GM12874 (cell line): ENCODE measurements around the gene STAG1.

Experiments
- TF ChIP-seq, protein P1 (sequence below): IDR thresholded peaks from 2 replicates; pipeline ENCODE4 v1.5.1; 2011; ENCODE audit warnings: low read depth, mild to moderate bottlenecking, control low read depth, low read length, moderate library complexity; ENCODE audit not compliant: insufficient read depth

The STAG1 gene

DNA sequence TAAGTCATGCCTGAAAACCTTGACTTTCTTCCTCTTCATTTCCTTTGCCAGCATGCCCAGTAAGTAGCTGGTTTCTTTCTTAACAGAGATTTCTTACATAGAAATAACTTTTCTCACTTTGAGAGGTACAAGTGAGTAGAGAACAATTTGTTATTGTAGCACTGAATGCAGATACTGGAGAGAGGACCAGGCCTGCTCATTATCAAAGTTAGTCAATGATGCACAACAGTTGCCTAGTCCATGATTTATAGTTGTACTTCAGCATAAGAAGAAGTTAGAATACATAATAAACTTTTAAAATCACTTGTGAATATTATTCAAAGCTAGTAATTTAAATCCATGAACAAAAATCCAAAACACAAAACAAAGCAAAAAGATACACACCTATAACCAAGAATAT is 289.0 kb downstream of the STAG1 start:
- TF ChIP-seq, protein P1, sequence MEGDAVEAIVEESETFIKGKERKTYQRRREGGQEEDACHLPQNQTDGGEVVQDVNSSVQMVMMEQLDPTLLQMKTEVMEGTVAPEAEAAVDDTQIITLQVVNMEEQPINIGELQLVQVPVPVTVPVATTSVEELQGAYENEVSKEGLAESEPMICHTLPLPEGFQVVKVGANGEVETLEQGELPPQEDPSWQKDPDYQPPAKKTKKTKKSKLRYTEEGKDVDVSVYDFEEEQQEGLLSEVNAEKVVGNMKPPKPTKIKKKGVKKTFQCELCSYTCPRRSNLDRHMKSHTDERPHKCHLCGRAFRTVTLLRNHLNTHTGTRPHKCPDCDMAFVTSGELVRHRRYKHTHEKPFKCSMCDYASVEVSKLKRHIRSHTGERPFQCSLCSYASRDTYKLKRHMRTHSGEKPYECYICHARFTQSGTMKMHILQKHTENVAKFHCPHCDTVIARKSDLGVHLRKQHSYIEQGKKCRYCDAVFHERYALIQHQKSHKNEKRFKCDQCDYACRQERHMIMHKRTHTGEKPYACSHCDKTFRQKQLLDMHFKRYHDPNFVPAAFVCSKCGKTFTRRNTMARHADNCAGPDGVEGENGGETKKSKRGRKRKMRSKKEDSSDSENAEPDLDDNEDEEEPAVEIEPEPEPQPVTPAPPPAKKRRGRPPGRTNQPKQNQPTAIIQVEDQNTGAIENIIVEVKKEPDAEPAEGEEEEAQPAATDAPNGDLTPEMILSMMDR, result no peak

DNA sequence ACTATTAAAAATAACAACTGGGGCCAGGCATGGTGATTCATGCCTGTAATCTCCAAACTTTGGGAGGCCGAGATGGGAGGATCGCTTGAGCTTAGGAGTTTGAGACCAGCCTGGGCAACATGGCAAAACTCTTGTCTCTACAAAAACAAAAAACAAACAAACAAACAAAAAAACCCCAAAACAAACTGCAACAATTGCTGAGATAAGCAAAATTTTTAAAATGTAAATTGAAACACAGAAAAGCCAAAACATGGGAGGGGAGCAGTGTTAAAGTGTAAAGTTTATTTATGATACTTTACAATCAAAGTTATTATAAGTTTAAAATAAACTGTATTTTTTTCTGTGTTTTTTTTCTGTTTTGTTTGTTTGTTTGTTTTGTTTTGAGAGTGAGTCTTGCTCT is 294.4 kb downstream of the STAG1 start:
- TF ChIP-seq, protein P1, result no peak

DNA sequence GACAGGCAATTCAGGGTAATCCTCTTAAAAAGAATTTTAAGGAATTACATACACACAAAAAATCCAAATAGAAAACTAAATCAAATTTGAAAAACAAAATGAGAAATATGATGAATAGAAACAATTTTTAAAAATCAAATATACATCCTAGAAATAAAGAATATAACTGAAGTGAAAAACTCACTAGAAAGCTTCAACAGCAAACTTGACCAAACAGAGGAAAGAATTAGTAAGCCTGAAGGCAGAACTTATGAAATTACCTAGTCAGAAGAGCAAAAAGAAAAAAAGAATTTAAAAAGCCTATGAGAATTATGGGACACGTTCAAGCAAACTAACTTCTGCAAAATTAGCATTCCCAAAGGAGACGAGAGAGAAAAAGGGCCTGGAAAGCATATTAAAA is 296.0 kb downstream of the STAG1 start:
- TF ChIP-seq, protein P1, result no peak

DNA sequence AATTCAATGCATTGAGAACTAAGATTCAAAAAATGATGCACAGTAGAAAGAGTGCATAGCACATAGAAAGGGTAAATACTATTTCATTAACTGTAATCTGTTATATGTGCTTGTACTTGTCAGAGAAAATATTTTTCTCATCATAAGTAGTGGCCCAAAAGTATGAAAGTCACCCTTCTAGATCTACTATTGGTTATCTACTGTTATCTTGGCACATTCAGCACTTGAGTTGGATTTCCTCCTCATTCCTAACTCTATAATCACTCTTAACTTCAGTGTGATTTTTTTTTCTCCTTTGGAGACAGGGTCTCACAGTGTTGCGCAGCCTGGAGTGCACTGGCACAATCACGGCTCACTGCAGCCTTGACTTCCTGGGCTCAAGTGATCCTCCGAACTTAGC is 307.6 kb downstream of the STAG1 start:
- TF ChIP-seq, protein P1, result no peak

DNA sequence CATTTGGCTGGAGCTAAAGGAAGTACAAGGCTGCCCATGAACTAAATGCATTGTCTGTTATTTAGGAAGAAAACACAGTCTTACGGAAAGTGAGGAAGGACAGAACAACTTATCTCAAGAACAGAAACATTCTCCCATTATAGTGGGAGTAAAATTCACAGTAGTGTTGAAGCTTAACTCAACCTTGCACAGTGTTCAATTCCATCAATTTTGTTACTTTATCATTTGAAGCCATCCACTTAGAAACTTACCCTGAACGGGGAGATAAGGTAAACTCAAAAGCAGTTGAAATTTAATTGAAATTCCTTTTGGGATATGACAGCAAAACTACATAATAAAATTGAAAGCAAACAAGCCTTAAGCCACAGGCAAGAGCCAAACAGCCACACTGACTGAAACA is 315.1 kb downstream of the STAG1 start:
- TF ChIP-seq, protein P1, result no peak

DNA sequence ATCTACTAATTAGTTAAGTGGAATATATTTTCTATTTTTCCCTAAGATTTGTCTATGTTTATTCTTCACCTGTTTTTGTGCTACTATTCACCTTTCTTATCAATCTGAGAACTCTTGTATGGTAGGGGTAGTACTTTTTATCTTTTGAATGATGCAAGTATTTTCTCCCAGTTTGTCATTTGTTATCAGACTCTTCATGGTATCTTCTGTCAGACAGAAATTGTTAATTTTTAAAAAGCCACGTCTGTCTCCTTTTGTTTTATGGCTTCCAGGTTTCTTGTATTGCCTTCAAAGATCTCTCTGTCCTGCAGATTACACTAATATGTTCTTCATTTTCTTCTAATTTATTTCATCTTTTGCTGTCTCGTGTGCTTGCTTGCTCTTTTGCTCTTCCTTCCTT is 317.7 kb downstream of the STAG1 start:
- TF ChIP-seq, protein P1, result no peak

DNA sequence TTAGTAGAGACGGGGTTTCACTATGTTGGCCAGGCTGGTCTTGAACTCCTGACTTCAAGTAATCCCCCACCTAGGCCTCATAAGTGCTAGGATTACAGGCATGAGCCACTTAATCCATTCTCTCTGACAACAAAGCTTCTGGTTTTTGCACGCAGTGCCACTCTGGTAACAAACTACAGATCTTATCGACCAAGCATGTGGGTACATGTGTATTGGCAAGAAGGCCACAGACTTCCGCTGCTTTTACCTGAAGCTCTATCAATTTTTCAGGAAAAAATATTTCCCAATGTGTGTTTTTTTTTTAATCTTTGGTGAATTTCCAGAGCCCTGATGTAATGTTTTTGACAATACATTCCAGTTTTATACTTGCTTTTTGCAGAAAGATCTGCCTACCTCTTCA is 319.5 kb downstream of the STAG1 start:
- TF ChIP-seq, protein P1, result no peak

DNA sequence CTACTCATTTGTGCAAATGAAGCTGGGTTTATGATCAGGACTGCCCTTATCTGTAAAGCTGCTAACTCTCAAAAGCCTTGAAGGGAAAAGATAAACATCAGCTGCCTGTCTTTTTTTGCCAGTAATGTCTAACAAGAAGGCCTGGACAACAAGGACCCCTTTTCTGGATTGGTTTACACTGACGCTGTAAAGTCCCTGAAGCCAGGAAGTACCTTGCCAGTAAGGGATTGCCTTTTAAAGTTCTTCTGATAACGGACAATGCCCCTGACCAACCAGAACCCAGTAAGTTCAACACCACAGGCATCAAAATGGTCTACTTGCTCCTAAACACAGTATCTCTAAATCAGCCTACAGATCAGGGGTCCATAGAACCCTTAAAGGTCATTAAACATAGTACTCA is 324.0 kb downstream of the STAG1 start:
- TF ChIP-seq, protein P1, result no peak
